SK-N-SH treated with all-trans-retinoic acid at 6 μM for 48 hours (cell line): ENCODE measurements around the gene TAF1C.

Experiments
- ATAC-seq: fragments of 200-7000 bp; cut with Tn5 transposase; 3 replicates; pipeline ENCODE4 v1.9.1; 2020; ENCODE audit warnings: mild to moderate bottlenecking, moderate library complexity
- ARNTL ChIP-seq: fragments of 450-650 bp; formaldehyde crosslinking; IDR thresholded peaks from 2 replicates; pipeline ENCODE4 v1.5.0; 2020; ENCODE audit warnings: low read depth, mild to moderate bottlenecking, moderate library complexity, borderline replicate concordance
- BACH2 ChIP-seq: fragments of 250-450 bp; sonication (Bioruptor Pico); IDR thresholded peaks from 2 replicates; pipeline ENCODE4 v1.9.0; 2021; ENCODE audit warnings: mild to moderate bottlenecking, borderline replicate concordance
- CREB5 ChIP-seq: fragments of 250-450 bp; sonication (Bioruptor Pico); IDR thresholded peaks from 2 replicates; pipeline ENCODE4 v1.5.1; 2020; ENCODE audit warnings: low read depth, mild to moderate bottlenecking, moderate library complexity
- CSDC2 ChIP-seq: fragments of 250-450 bp; sonication (Bioruptor Pico); IDR thresholded peaks from 2 replicates; pipeline ENCODE4 v1.5.0; 2020; ENCODE audit warnings: mild to moderate bottlenecking, moderate library complexity
- CSRNP3 ChIP-seq: fragments of 250-450 bp; sonication (Bioruptor Pico); IDR thresholded peaks from 2 replicates; pipeline ENCODE4 v1.5.1; 2021; ENCODE audit warnings: mild to moderate bottlenecking, moderate library complexity
- ESRRG ChIP-seq: fragments of 250-450 bp; sonication (Bioruptor Pico); IDR thresholded peaks from 2 replicates; pipeline ENCODE4 v1.6.1; 2021; ENCODE audit warnings: mild to moderate bottlenecking
- GLIS3 ChIP-seq: fragments of 250-450 bp; sonication (Bioruptor Pico); IDR thresholded peaks from 2 replicates; pipeline ENCODE4 v1.5.0; 2020; ENCODE audit warnings: mild to moderate bottlenecking, moderate library complexity
- ISL1 ChIP-seq: fragments of 250-450 bp; sonication (Bioruptor Pico); IDR thresholded peaks from 2 replicates; pipeline ENCODE4 v2.1.2; 2022; ENCODE audit warnings: mild to moderate bottlenecking, moderate library complexity
- OSR1 ChIP-seq: fragments of 250-450 bp; sonication (Bioruptor Pico); IDR thresholded peaks from 2 replicates; pipeline ENCODE4 v1.8.0; 2022; ENCODE audit warnings: moderate library complexity, mild to moderate bottlenecking, inconsistent platforms
- PATZ1 ChIP-seq: fragments of 250-450 bp; sonication (Bioruptor Pico); IDR thresholded peaks from 2 replicates; pipeline ENCODE4 v1.8.0; 2020; ENCODE audit warnings: mild to moderate bottlenecking, moderate library complexity, borderline replicate concordance
- POU6F1 ChIP-seq: fragments of 250-450 bp; sonication (Bioruptor Pico); IDR thresholded peaks from 2 replicates; pipeline ENCODE4 v1.8.0; 2021; ENCODE audit warnings: low read depth, mild to moderate bottlenecking, moderate library complexity, borderline replicate concordance
- RARB ChIP-seq: fragments of 250-450 bp; sonication (Bioruptor Pico); IDR thresholded peaks from 2 replicates; pipeline ENCODE4 v1.8.0; 2021; ENCODE audit warnings: mild to moderate bottlenecking, moderate library complexity
- SNAI2 ChIP-seq: fragments of 250-450 bp; sonication (Bioruptor Pico); IDR thresholded peaks from 2 replicates; pipeline ENCODE4 v1.5.0; 2020; ENCODE audit warnings: mild to moderate bottlenecking, moderate library complexity
- TOX ChIP-seq: fragments of 250-450 bp; sonication (Bioruptor Pico); IDR thresholded peaks from 2 replicates; pipeline ENCODE4 v1.8.0; 2021; ENCODE audit warnings: mild to moderate bottlenecking, moderate library complexity, borderline replicate concordance
- TSHZ2 ChIP-seq: fragments of 250-450 bp; sonication (Bioruptor Pico); IDR thresholded peaks from 2 replicates; pipeline ENCODE4 v1.5.0; 2020; ENCODE audit warnings: mild to moderate bottlenecking, moderate library complexity
- ZFP3 ChIP-seq: fragments of 250-450 bp; sonication (Bioruptor Pico); IDR thresholded peaks from 2 replicates; pipeline ENCODE4 v1.5.0; 2020; ENCODE audit warnings: mild to moderate bottlenecking, moderate library complexity
- ZFP30 ChIP-seq: fragments of 450-650 bp; formaldehyde crosslinking; IDR thresholded peaks from 2 replicates; pipeline ENCODE4 v1.5.0; 2022; ENCODE audit warnings: mild to moderate bottlenecking, moderate library complexity
- ZNF565 ChIP-seq: fragments of 450-650 bp; formaldehyde crosslinking; conservative IDR thresholded peaks from 2 replicates; pipeline ENCODE4 v1.5.0; 2020; ENCODE audit warnings: low read depth, mild to moderate bottlenecking, moderate library complexity
- ZNF70 ChIP-seq: fragments of 450-650 bp; formaldehyde crosslinking; IDR thresholded peaks from 2 replicates; pipeline ENCODE4 v1.5.0; 2020; ENCODE audit warnings: mild to moderate bottlenecking, moderate library complexity
- ZNF8 ChIP-seq: fragments of 450-650 bp; formaldehyde crosslinking; IDR thresholded peaks from 2 replicates; pipeline ENCODE4 v1.5.0; 2020; ENCODE audit warnings: mild to moderate bottlenecking, moderate library complexity

TAF1C gene

GRCh38 chr16:84199861-84200260, 13.0 kb upstream of the TAF1C start:
- no peak for ATAC-seq
- TF ChIP-seq ARNTL (CRISPR knock-in tag), result no peak
- TF ChIP-seq ZNF8 (CRISPR knock-in tag), result no peak
- TF ChIP-seq ZNF565 (CRISPR knock-in tag), result no peak
- TF ChIP-seq OSR1, result no peak
- no peak for TF ChIP-seq CSRNP3
- TF ChIP-seq ZFP30, result no peak
- TF ChIP-seq ZNF70 (CRISPR knock-in tag), result no peak
- no peak for TF ChIP-seq ISL1 (CRISPR knock-in tag)
- no peak for TF ChIP-seq RARB (CRISPR knock-in tag)
- TF ChIP-seq, all 23 proteins: peak for 0

GRCh38 chr16:84199097-84199496, 12.2 kb upstream of the TAF1C start:
- TF ChIP-seq ZNF8 (CRISPR knock-in tag) (no peak), OSR1 (no peak), POU6F1 (CRISPR knock-in tag) (no peak), ZFP30 (no peak), TSHZ2 (CRISPR knock-in tag) (no peak), PATZ1 (CRISPR knock-in tag) (no peak), ARNTL (CRISPR knock-in tag) (no peak), BACH2 (CRISPR knock-in tag) (no peak), CSRNP3 (no peak), TOX (CRISPR knock-in tag) (no peak), SNAI2 (CRISPR knock-in tag) (no peak), GLIS3 (CRISPR knock-in tag) (no peak), ESRRG (CRISPR knock-in tag) (no peak), ISL1 (CRISPR knock-in tag) (no peak), ZNF565 (CRISPR knock-in tag) (no peak), CREB5 (CRISPR knock-in tag) (no peak), CSDC2 (CRISPR knock-in tag) (no peak)
- no peak for ATAC-seq

GRCh38 chr16:84198401-84198800, 11.5 kb upstream of the TAF1C start:
- no peak for TF ChIP-seq CREB5 (CRISPR knock-in tag)
- TF ChIP-seq BACH2 (CRISPR knock-in tag), result no peak
- no peak for TF ChIP-seq TSHZ2 (CRISPR knock-in tag)
- no peak for TF ChIP-seq ESRRG (CRISPR knock-in tag)
- TF ChIP-seq PATZ1 (CRISPR knock-in tag), result no peak
- no peak for TF ChIP-seq ZFP3
- no peak for TF ChIP-seq ZFP30
- peak; percentile 67 for ATAC-seq
